Left ventricle myocardium inferior (tissue), 1 donor: ENCODE results near the gene CDCA3. TPM values are rescaled to one million over a fixed set of nuclear protein-coding genes. Genes with fewer than 3 reads are reported as not detected.
"Not testable (repeated sequence)": the region's sequence is repeated elsewhere in the genome, so short reads cannot be mapped to it uniquely, and the experiment has no call there.

Source experiments
- DNase-seq: peaks from one replicate; pipeline ENCODE4 v3.0.0-alpha.2; 2020
- H3K27ac ChIP-seq: fragments of 200-600 bp; replicated peaks from 2 replicates; pipeline ENCODE4 v1.8.0; 2021
- H3K27me3 ChIP-seq: fragments of 200-600 bp; 2 replicates; pipeline ENCODE4 v1.8.0; 2021; ENCODE audit warnings: low read depth
- H3K36me3 ChIP-seq: fragments of 200-600 bp; 2 replicates; pipeline ENCODE4 v1.8.0; 2021
- H3K4me1 ChIP-seq: fragments of 200-600 bp; 2 replicates; pipeline ENCODE4 v1.8.0; 2021
- H3K4me3 ChIP-seq: fragments of 200-600 bp; 2 replicates; pipeline ENCODE4 v1.8.0; 2021; ENCODE audit warnings: mild to moderate bottlenecking, moderate library complexity
- H3K9me3 ChIP-seq: fragments of 200-600 bp; replicated peaks from 2 replicates; pipeline ENCODE4 v1.8.0; 2021
- intact Hi-C: fragments of 100-400 bp; cut with micrococcal nuclease; formaldehyde crosslinking; loops from one replicate; pipeline ENCODE4 v1.11.0; 2022
- total RNA-seq: library from RNA; stranded (reverse); fragmentation: NEBNext Ultra II Directional; extraction: Animal tissue kit (Norgen Biotek cat#: 25700); gene quantifications from one replicate; pipeline ENCODE4 v1.2.1, GENCODE V29; 2021
- TF ChIP-seq, protein P1 (sequence below): fragments of 200-600 bp; IDR thresholded peaks from 2 replicates; pipeline ENCODE4 v1.8.0; 2021; ENCODE audit warnings: antibody characterized with exemption, mild to moderate bottlenecking, borderline replicate concordance
- donor health status: DM: no; HTN: yes; CAD: no; lungs with severe emphysema.

CDCA3 gene
- total RNA-seq, 1 donor from 2014 or later = 0.55 TPM

DNA sequence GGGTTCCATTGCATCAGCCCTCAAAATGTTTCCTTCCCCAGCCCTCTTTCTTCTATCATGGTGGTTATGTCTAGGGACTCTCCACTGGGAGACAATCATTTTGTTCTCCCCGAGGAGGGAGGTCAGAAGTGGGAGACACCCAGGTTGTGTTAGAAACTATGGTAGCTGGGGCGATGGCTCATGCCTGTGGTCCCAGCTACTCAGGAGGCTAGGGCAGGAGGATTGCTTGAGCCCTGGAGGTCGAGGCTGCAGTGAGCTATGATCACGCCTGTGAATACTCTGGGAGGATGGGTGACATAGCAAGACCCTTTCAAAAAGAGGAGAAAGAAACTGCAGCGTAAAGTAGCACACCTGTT is 40.5 kb upstream of the CDCA3 start:
- DNase-seq = no peak
- Histone ChIP-seq H3K4me3 (peak overlapping the region; percentile 68), H3K27me3 (no peaks in the 10 kb centered on the region), H3K36me3 (no peaks in the 10 kb centered on the region), H3K4me1 (peaks cover 12% of the 10 kb centered on the region), H3K27ac (peak overlapping the region; percentile 94), H3K9me3 (no peaks in the 10 kb centered on the region)
- TF ChIP-seq, protein P1, sequence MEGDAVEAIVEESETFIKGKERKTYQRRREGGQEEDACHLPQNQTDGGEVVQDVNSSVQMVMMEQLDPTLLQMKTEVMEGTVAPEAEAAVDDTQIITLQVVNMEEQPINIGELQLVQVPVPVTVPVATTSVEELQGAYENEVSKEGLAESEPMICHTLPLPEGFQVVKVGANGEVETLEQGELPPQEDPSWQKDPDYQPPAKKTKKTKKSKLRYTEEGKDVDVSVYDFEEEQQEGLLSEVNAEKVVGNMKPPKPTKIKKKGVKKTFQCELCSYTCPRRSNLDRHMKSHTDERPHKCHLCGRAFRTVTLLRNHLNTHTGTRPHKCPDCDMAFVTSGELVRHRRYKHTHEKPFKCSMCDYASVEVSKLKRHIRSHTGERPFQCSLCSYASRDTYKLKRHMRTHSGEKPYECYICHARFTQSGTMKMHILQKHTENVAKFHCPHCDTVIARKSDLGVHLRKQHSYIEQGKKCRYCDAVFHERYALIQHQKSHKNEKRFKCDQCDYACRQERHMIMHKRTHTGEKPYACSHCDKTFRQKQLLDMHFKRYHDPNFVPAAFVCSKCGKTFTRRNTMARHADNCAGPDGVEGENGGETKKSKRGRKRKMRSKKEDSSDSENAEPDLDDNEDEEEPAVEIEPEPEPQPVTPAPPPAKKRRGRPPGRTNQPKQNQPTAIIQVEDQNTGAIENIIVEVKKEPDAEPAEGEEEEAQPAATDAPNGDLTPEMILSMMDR = no peak
- intact Hi-C loops = no loop called here

DNA sequence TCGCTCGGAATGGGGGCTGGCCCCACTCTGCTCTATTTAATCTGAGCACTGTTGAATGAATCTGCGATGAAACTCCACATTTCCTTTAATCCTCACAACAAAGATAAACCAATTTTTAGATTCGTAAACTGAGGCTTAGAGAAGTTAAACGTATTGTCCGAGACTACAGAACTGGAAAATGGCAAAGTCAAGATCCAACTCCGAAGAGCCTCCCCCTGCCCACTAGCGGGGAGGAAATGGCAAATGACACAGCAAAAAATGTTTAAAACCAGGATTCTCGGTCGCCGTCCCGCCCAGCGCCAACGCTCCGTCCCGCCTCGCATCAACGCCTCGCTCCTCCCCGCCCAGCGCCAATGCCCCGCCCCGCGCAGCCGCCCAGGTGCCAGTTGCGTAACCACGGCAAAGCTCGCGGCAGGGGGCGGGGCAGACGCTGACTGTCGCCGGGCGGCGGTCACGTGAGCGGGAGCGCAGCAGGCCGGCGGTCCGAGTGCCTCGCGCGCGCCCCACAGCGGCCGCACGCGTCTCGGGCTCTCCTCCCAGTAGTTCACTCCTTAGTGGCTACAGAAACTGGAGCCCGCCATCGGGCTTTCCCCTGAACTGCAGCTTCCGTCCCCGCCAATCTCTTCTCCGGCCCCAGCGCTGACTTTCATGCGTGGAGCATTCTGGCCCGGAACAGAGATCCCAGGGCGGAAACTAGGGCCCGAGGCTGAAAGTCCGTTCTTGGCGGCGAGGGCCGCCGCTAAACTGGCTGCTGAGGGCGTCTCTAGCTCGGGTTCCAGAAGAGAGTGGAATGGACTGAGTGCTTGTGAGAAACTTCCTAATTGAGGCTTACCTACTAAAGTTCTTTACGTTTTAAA is 39.9 kb upstream of the CDCA3 start:
- intact Hi-C loops = no loop called here
- peaks cover 12% of the 10 kb centered on the region for H3K4me1 ChIP-seq
- H3K27ac ChIP-seq = peak overlapping the region; percentile 94
- DNase-seq = peak; percentile 99
- H3K4me3 ChIP-seq = peak overlapping the region; percentile 68
- H3K9me3 ChIP-seq = no peaks in the 10 kb centered on the region
- TF ChIP-seq, protein P1 = peak; percentile 96
- H3K27me3 ChIP-seq = no peaks in the 10 kb centered on the region
- H3K36me3 ChIP-seq = no peaks in the 10 kb centered on the region

DNA sequence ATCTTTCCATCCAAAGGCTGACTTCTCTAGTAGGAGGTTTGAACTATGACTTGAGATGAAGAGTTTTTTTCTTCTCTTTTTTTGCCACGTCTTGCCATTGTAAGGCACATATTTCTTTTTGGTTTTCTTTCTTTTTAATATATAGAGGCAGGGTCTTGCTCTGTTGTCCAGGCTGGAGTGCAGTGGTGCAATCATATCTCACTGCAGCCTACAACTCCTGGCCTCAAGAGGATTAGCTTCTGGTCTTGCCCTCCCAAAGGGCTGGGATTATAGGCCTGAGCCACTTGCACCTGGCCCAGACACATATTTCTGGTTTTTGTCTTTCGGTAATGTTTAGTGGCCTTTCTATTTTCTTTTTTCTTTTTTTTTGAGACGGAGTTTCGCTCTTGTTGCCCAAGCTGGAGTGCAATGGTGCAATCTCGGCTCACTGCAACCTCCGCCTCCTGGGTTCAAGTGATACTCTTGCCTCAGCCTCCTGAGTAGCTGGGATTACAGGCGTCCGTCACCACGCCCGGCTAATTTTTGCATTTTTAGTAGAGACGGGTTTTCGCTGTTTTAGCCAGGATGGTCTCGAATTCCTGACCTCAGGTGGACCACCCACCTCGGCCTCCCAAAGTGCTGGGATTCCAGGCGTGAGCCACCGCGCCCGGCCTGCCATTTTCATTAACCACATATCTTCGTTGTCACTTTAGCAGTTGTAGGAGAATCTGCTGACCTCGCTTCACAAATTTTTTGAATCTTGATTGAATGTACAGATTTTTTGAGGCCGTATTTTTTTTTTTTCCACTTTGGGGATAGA is 38.9 kb upstream of the CDCA3 start:
- H3K27me3 ChIP-seq, intact Hi-C loops, H3K36me3 ChIP-seq, DNase-seq, H3K9me3 ChIP-seq, H3K4me3 ChIP-seq: not testable (repeated sequence)
- Histone ChIP-seq H3K27ac (peak overlapping the region; percentile 94), H3K4me1 (peaks cover 12% of the 10 kb centered on the region)

DNA sequence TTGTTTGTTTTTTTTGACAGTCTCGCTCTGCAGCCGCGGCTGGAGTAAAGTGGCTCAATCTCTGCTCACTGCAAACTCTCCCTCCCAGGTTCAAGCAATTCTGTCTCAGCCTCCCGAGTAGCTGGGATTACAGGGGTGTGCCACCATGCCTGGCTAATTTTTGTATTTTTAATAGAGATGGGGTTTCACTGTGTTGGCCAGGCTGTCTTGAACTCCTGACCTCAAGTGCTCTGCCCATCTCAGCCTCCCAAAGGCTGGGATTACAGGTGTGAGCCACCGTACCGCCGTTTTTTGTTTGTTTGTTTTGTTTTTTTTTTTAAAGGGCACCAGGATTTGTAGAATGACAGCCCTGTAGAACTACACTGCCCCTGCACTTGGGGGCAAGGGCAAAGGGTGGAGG is 37.7 kb upstream of the CDCA3 start:
- H3K9me3 ChIP-seq, intact Hi-C loops, H3K27me3 ChIP-seq, H3K4me3 ChIP-seq, H3K27ac ChIP-seq, DNase-seq, H3K36me3 ChIP-seq: not testable (repeated sequence)
- peaks cover 12% of the 10 kb centered on the region for H3K4me1 ChIP-seq

DNA sequence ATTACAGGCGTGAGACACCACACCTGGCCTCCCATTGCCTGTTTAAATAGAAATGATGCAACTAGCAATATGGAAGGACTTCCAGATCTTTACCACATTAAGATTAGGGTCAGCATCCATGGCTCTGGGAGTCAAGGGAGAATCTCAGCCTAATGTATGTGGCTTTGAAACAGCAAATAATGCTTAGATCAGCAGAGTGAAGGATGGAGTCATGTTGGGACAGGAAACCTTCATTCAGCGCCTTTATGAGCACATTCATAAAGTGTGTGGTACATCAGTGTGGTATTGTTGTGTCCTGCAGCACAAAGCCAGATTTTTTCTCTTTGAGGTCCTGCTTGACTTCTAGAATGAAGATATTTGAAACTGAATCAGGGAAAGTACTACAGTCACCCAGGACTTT is 37.3 kb upstream of the CDCA3 start:
- Histone ChIP-seq H3K9me3 (no peaks in the 10 kb centered on the region), H3K36me3 (peaks cover 13% of the 10 kb centered on the region), H3K4me3 (no peak overlapping the region), H3K4me1 (peaks cover 12% of the 10 kb centered on the region), H3K27me3 (no peaks in the 10 kb centered on the region), H3K27ac (no peak overlapping the region)
- intact Hi-C loops = no loop called here
- no peak for DNase-seq
- TF ChIP-seq, protein P1 = no peak

DNA sequence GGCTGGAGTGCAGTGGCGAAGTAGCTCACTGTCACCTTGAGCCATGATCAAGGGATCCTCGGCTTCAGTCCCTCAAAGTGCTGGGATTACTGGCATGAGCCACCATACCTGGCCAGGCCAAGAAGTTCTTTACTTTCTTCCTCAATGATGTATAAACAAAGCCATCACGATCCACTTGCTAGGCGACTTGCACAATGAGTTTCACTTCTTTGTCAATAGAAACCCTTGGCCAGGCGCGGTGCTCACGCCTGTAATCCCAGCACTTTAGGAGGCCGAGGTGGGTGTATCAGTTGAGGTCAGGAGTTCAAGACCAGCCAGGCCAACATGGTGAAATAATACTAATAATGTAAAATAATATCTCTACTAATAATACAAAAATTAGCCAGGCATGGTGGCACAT is 36.4 kb upstream of the CDCA3 start:
- H3K4me3 ChIP-seq = no peak overlapping the region
- no peak for DNase-seq
- no peaks in the 10 kb centered on the region for H3K9me3 ChIP-seq
- TF ChIP-seq, protein P1 = no peak
- peaks cover 20% of the 10 kb centered on the region for H3K36me3 ChIP-seq
- no peak overlapping the region for H3K27ac ChIP-seq
- H3K27me3 ChIP-seq = no peaks in the 10 kb centered on the region
- peaks cover 12% of the 10 kb centered on the region for H3K4me1 ChIP-seq
- intact Hi-C loops = no loop called here

DNA sequence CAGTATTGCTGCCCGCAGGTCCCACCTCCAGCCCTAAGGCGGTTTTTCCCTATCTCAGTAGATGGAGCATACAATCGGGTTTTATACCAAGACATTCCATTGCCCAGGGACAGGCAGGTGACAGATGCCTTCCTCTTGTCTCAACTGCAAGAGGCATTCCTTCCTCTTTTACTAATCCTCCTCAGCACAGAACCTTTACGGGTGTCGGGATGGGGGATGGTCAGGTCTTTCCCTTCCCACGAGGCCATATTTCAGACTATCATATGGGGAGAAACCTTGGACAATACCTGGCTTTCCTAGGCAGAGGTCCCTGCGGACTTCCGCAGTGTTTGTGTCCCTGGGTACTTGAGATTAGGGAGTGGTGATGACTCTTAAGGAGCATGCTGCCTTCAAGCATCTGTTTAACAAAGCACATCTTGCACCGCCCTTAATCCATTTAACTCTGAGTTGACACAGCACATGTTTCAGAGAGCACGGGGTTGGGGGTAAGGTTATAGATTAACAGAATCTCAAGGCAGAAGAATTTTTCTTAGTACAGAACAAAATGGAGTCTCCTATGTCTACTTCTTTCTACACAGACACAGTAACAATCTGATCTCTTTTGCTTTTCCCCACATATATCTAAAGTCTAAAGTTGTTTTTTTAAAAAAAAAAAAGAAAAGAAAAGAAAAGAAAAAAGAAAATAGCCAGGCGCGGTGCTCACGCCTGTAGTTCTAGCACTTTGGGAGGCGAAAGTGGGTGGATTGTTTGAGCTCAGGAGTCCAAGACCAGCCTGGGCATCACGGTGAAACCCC is 35.3 kb upstream of the CDCA3 start:
- H3K4me1 ChIP-seq, H3K27ac ChIP-seq, DNase-seq, H3K4me3 ChIP-seq, intact Hi-C loops, H3K27me3 ChIP-seq, H3K9me3 ChIP-seq: not testable (repeated sequence)
- H3K36me3 ChIP-seq = peaks cover 22% of the 10 kb centered on the region
